ENCODE measurements around the gene HAUS6. TPM values are rescaled to one million over a fixed set of nuclear protein-coding genes. Genes with fewer than 3 reads are reported as not detected.

HAUS6 gene
- total RNA-seq, 1 donor from 2014 or later, result 16.0 TPM

DNA sequence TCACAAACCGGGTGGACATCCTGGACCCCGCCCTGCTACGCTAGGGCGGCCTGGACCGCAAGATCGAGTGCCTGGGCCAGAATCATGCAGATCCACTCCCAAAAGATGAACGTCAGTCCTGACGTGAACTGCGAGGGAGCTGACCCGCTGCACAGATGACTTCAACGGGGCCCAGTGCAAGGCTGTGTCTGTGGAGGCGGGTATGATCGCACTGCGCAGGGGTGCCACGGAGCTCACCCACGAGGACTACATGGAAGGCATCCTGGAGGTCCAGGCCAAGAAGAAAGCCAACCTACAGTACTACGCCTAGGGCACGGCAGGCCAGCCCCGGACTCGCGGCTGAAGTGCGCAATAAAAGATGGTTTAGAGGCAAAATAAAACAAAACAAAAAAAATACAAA, 74.9 kb downstream of the HAUS6 start:
- no peak for DNase-seq (ENCODE audit: low read depth)
- Mint-ChIP-seq H3K4me1 (ENCODE audit: low read depth, unreplicated experiment) (peaks cover 6% of the 10 kb centered on the region), H3K27me3 (ENCODE audit: low read depth, unreplicated experiment) (peaks cover 5% of the 10 kb centered on the region), H3K9me3 (ENCODE audit: unreplicated experiment) (no peaks in the 10 kb centered on the region), H3K4me3 (ENCODE audit: unreplicated experiment) (no peak overlapping the region), H3K27ac (ENCODE audit: unreplicated experiment) (no peak overlapping the region), H3K36me3 (ENCODE audit: low read depth, unreplicated experiment) (no peaks in the 10 kb centered on the region)
- Histone ChIP-seq H2AFZ (ENCODE audit: low read depth, low read length) (no peak overlapping the region), H3K4me1 (ENCODE audit: insufficient read depth, low read length) (no peaks in the 10 kb centered on the region), H3K27ac (ENCODE audit: low read depth, low read length) (no peak overlapping the region), H3K9me3 (ENCODE audit: insufficient read depth, low read depth, low read length) (no peaks in the 10 kb centered on the region), H3K4me3 (ENCODE audit: insufficient read depth, low read depth, low read length) (no peak overlapping the region), H3K79me2 (ENCODE audit: insufficient read depth, low read length) (no peaks in the 10 kb centered on the region), H3K9ac (ENCODE audit: low read length) (no peak overlapping the region), H3K36me3 (ENCODE audit: insufficient read depth, low read length) (no peaks in the 10 kb centered on the region), H4K20me1 (ENCODE audit: insufficient read depth, low read length) (no peaks in the 10 kb centered on the region), H3K4me2 (ENCODE audit: low read length) (no peak overlapping the region), H3K27me3 (ENCODE audit: insufficient read depth, low read length) (peaks cover 4% of the 10 kb centered on the region)
- TF ChIP-seq, protein P1, sequence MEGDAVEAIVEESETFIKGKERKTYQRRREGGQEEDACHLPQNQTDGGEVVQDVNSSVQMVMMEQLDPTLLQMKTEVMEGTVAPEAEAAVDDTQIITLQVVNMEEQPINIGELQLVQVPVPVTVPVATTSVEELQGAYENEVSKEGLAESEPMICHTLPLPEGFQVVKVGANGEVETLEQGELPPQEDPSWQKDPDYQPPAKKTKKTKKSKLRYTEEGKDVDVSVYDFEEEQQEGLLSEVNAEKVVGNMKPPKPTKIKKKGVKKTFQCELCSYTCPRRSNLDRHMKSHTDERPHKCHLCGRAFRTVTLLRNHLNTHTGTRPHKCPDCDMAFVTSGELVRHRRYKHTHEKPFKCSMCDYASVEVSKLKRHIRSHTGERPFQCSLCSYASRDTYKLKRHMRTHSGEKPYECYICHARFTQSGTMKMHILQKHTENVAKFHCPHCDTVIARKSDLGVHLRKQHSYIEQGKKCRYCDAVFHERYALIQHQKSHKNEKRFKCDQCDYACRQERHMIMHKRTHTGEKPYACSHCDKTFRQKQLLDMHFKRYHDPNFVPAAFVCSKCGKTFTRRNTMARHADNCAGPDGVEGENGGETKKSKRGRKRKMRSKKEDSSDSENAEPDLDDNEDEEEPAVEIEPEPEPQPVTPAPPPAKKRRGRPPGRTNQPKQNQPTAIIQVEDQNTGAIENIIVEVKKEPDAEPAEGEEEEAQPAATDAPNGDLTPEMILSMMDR (IDR thresholded peaks at IDR 0.05; ENCODE audit: insufficient read depth, low read depth, low read length), result no peak
- TF ChIP-seq EZH2 (IDR thresholded peaks at IDR 0.05; ENCODE audit: insufficient read depth, low read length), result no peak
- FAIRE-seq, result no peak

DNA sequence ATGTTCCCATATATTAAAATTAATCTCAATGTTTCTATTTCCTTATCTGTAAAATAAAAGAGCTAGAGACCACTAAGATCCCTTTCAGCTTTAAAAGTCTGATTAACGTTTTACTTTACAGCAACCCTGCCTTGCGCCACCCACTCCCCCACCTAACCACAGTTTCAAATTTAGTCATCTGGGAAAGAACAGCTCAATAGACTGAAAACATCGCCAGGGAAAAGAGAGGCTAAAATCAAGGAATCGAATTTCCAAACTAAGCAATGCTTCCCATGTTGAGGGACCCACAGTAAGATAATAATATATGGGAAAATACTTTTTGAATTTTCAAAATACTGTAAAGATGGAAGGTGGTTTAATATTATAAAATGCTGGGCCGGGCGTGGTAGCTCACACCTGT, 76.3 kb downstream of the HAUS6 start:
- H3K4me1 ChIP-seq (ENCODE audit: insufficient read depth, low read length), result no peaks in the 10 kb centered on the region

DNA sequence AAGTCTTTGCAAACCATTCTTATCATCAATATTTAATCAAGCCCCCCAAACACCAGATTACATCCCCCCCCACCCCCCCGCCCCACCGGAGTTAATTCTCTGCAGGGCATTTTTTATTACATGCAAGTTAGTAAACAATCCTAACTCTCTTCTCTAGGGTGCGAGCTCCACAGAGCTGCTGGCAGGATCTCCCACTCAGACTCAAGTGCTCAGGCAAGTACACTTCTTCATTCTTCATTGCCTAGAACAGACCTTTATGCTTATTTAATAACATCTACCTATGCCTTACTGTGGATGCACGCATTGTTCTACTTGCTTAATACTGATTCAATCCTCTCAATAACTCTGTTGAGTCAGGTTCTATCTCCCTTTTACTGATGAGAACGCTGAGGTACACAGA, 79.6 kb downstream of the HAUS6 start:
- no peaks in the 10 kb centered on the region for H3K36me3 Mint-ChIP-seq (ENCODE audit: low read depth, unreplicated experiment)
- no peak overlapping the region for H3K27ac Mint-ChIP-seq (ENCODE audit: unreplicated experiment)
- Histone ChIP-seq H3K36me3 (ENCODE audit: insufficient read depth, low read length) (no peaks in the 10 kb centered on the region), H4K20me1 (ENCODE audit: insufficient read depth, low read length) (no peaks in the 10 kb centered on the region), H3K4me3 (ENCODE audit: insufficient read depth, low read depth, low read length) (no peak overlapping the region), H3K27me3 (ENCODE audit: insufficient read depth, low read length) (no peaks in the 10 kb centered on the region), H3K79me2 (ENCODE audit: insufficient read depth, low read length) (no peaks in the 10 kb centered on the region), H3K9ac (ENCODE audit: low read length) (no peak overlapping the region), H3K4me2 (ENCODE audit: low read length) (no peak overlapping the region), H3K4me1 (ENCODE audit: insufficient read depth, low read length) (no peaks in the 10 kb centered on the region), H3K9me3 (ENCODE audit: insufficient read depth, low read depth, low read length) (no peaks in the 10 kb centered on the region), H3K27ac (ENCODE audit: low read depth, low read length) (no peak overlapping the region), H2AFZ (ENCODE audit: low read depth, low read length) (no peak overlapping the region)
- no peak for TF ChIP-seq EZH2 (IDR thresholded peaks at IDR 0.05; ENCODE audit: insufficient read depth, low read length)
- TF ChIP-seq, protein P1 (IDR thresholded peaks at IDR 0.05; ENCODE audit: insufficient read depth, low read depth, low read length), result no peak
- peaks cover 9% of the 10 kb centered on the region for H3K9me3 Mint-ChIP-seq (ENCODE audit: unreplicated experiment)
- FAIRE-seq (no peak), DNase-seq (ENCODE audit: low read depth) (no peak)
- H3K27me3 Mint-ChIP-seq (ENCODE audit: low read depth, unreplicated experiment), result peaks cover 2% of the 10 kb centered on the region
- no peak overlapping the region for H3K4me3 Mint-ChIP-seq (ENCODE audit: unreplicated experiment)
- H3K4me1 Mint-ChIP-seq (ENCODE audit: low read depth, unreplicated experiment), result peaks cover 3% of the 10 kb centered on the region

More for the DNA sequence above, 76.3 kb downstream of the HAUS6 start:
- Mint-ChIP-seq H3K4me3 (ENCODE audit: unreplicated experiment) (no peak overlapping the region), H3K36me3 (ENCODE audit: low read depth, unreplicated experiment) (no peaks in the 10 kb centered on the region), H3K27ac (ENCODE audit: unreplicated experiment) (no peak overlapping the region), H3K9me3 (ENCODE audit: unreplicated experiment) (peaks cover 6% of the 10 kb centered on the region), H3K27me3 (ENCODE audit: low read depth, unreplicated experiment) (peaks cover 5% of the 10 kb centered on the region), H3K4me1 (ENCODE audit: low read depth, unreplicated experiment) (peaks cover 6% of the 10 kb centered on the region)
- Histone ChIP-seq H3K9ac (ENCODE audit: low read length) (no peak overlapping the region), H3K79me2 (ENCODE audit: insufficient read depth, low read length) (no peaks in the 10 kb centered on the region), H3K27me3 (ENCODE audit: insufficient read depth, low read length) (no peaks in the 10 kb centered on the region), H4K20me1 (ENCODE audit: insufficient read depth, low read length) (no peaks in the 10 kb centered on the region), H3K4me3 (ENCODE audit: insufficient read depth, low read depth, low read length) (no peak overlapping the region), H3K9me3 (ENCODE audit: insufficient read depth, low read depth, low read length) (no peaks in the 10 kb centered on the region), H3K36me3 (ENCODE audit: insufficient read depth, low read length) (no peaks in the 10 kb centered on the region), H2AFZ (ENCODE audit: low read depth, low read length) (no peak overlapping the region), H3K27ac (ENCODE audit: low read depth, low read length) (no peak overlapping the region), H3K4me2 (ENCODE audit: low read length) (no peak overlapping the region)
- FAIRE-seq (no peak), DNase-seq (ENCODE audit: low read depth) (no peak)
- TF ChIP-seq, protein P1 (IDR thresholded peaks at IDR 0.05; ENCODE audit: insufficient read depth, low read depth, low read length), result no peak
- TF ChIP-seq EZH2 (IDR thresholded peaks at IDR 0.05; ENCODE audit: insufficient read depth, low read length), result no peak
